ENCODE results near the gene BABAM2. TPM values are rescaled to one million over a fixed set of nuclear protein-coding genes. Genes with fewer than 3 reads are reported as not detected.

BABAM2 gene
- total and polyA plus RNA-seq, 2 experiments from 2014 or later, result 17.8 to 21.5 TPM

DNA sequence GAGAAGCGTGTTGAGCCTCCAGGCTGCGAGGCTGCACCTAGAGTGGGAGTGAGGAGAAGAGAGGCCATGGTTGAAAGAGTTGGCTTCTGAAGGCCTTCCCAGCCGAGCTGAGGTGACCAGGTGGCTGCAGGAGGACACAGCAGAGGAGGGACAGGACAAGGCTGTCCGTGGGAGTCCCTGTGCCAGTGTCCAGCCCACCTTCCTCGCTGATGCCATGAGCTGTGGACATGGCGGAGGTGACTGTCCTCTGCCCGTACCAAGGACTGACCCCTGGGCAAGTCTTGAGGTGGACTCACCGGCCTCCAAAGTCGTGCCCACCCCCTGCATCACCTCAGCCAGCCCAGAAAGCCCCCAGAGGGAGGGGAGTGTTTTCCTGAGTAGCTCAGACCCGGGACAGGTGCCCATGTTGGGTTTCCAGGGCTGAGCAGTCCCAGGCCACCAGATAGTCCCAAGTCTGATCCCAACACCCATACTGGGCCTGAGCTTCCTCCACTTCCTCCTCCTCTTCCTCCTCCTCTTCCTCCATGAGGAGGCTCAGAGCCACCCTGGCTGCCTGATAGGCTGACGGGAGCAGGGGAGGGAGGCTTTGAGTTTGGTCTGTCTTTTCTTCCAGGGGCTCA lies 459.1 kb downstream of the BABAM2 start:
- no peaks in the 10 kb centered on the region for H3K9me2 ChIP-seq (ENCODE audit: insufficient read depth)
- ATAC-seq, result no peak

More for the DNA sequence above, 459.1 kb downstream of the BABAM2 start:
- TF ChIP-seq JUNB (IDR thresholded peaks at IDR 0.05; ENCODE audit: unreplicated experiment) (no peak), ZNF462 (CRISPR knock-in tag; IDR thresholded peaks at IDR 0.05) (no peak), ZNF114 (CRISPR knock-in tag; IDR thresholded peaks at IDR 0.05) (no peak), POLR2AphosphoS5 (IDR thresholded peaks at IDR 0.05; ENCODE audit: low read depth) (no peak), EZH2 (IDR thresholded peaks at IDR 0.05; ENCODE audit: low read depth, unreplicated experiment) (no peak), ZNF331 (CRISPR knock-in tag; IDR thresholded peaks at IDR 0.05; ENCODE audit: low read depth) (no peak), EZH2phosphoT487 (IDR thresholded peaks at IDR 0.05; ENCODE audit: unreplicated experiment) (no peak), STAT1 (IDR thresholded peaks at IDR 0.05; ENCODE audit: unreplicated experiment) (no peak), CREB1 (CRISPR knock-in tag; IDR thresholded peaks at IDR 0.05; ENCODE audit: low read depth) (no peak), NANOG (IDR thresholded peaks at IDR 0.05; ENCODE audit: borderline replicate concordance) (no peak)
- TF ChIP-seq, protein P1, sequence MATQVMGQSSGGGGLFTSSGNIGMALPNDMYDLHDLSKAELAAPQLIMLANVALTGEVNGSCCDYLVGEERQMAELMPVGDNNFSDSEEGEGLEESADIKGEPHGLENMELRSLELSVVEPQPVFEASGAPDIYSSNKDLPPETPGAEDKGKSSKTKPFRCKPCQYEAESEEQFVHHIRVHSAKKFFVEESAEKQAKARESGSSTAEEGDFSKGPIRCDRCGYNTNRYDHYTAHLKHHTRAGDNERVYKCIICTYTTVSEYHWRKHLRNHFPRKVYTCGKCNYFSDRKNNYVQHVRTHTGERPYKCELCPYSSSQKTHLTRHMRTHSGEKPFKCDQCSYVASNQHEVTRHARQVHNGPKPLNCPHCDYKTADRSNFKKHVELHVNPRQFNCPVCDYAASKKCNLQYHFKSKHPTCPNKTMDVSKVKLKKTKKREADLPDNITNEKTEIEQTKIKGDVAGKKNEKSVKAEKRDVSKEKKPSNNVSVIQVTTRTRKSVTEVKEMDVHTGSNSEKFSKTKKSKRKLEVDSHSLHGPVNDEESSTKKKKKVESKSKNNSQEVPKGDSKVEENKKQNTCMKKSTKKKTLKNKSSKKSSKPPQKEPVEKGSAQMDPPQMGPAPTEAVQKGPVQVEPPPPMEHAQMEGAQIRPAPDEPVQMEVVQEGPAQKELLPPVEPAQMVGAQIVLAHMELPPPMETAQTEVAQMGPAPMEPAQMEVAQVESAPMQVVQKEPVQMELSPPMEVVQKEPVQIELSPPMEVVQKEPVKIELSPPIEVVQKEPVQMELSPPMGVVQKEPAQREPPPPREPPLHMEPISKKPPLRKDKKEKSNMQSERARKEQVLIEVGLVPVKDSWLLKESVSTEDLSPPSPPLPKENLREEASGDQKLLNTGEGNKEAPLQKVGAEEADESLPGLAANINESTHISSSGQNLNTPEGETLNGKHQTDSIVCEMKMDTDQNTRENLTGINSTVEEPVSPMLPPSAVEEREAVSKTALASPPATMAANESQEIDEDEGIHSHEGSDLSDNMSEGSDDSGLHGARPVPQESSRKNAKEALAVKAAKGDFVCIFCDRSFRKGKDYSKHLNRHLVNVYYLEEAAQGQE (IDR thresholded peaks at IDR 0.05; ENCODE audit: unreplicated experiment), result no peak
- TF ChIP-seq, protein P2, sequence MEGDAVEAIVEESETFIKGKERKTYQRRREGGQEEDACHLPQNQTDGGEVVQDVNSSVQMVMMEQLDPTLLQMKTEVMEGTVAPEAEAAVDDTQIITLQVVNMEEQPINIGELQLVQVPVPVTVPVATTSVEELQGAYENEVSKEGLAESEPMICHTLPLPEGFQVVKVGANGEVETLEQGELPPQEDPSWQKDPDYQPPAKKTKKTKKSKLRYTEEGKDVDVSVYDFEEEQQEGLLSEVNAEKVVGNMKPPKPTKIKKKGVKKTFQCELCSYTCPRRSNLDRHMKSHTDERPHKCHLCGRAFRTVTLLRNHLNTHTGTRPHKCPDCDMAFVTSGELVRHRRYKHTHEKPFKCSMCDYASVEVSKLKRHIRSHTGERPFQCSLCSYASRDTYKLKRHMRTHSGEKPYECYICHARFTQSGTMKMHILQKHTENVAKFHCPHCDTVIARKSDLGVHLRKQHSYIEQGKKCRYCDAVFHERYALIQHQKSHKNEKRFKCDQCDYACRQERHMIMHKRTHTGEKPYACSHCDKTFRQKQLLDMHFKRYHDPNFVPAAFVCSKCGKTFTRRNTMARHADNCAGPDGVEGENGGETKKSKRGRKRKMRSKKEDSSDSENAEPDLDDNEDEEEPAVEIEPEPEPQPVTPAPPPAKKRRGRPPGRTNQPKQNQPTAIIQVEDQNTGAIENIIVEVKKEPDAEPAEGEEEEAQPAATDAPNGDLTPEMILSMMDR (conservative IDR thresholded peaks at IDR 0.05; ENCODE audit: low read depth in 2 of 2), result no peak
- TF ChIP-seq, protein P3, sequence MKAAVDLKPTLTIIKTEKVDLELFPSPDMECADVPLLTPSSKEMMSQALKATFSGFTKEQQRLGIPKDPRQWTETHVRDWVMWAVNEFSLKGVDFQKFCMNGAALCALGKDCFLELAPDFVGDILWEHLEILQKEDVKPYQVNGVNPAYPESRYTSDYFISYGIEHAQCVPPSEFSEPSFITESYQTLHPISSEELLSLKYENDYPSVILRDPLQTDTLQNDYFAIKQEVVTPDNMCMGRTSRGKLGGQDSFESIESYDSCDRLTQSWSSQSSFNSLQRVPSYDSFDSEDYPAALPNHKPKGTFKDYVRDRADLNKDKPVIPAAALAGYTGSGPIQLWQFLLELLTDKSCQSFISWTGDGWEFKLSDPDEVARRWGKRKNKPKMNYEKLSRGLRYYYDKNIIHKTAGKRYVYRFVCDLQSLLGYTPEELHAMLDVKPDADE (IDR thresholded peaks at IDR 0.05), result no peak
- Mint-ChIP-seq H3K4me1 (no peaks in the 10 kb centered on the region; the same call in 2 of the 3 replicates), H3K27me3 (ENCODE audit: insufficient read depth, low read depth, poor library complexity) (peaks cover 1% of the 10 kb centered on the region), H3K27ac (no peak overlapping the region), H3K9me3 (no peaks in the 10 kb centered on the region), H3K4me3 (no peak overlapping the region), H3K36me3 (ENCODE audit: low read depth) (no peaks in the 10 kb centered on the region)
- H3K27me3 ChIP-seq (ENCODE audit: insufficient read depth), result no peaks in the 10 kb centered on the region
- H3K4me3 ChIP-seq, result no peak overlapping the region
- H3K27ac ChIP-seq (ENCODE audit: low read depth), result no peak overlapping the region
- H3K36me3 ChIP-seq (ENCODE audit: insufficient read depth), result no peaks in the 10 kb centered on the region
- no peak overlapping the region for H2AFZ ChIP-seq
- no peaks in the 10 kb centered on the region for H3F3A ChIP-seq (replicated peaks; ENCODE audit: low read depth)
- DNase-seq (ENCODE audit: low spot score), result no peak
- H4K20me1 ChIP-seq (replicated peaks; ENCODE audit: insufficient read depth), result no peaks in the 10 kb centered on the region
- no peak overlapping the region for H3K4me2 ChIP-seq
- no peaks in the 10 kb centered on the region for H3K4me1 ChIP-seq (ENCODE audit: insufficient read depth)
- H3K79me2 ChIP-seq (replicated peaks; ENCODE audit: insufficient read depth), result no peaks in the 10 kb centered on the region
